ENCODE measurements around the gene LMTK2.
A peak's percentile ranks its signal among the peaks of the same experiment; 100 is the strongest.

LMTK2 gene

DNA sequence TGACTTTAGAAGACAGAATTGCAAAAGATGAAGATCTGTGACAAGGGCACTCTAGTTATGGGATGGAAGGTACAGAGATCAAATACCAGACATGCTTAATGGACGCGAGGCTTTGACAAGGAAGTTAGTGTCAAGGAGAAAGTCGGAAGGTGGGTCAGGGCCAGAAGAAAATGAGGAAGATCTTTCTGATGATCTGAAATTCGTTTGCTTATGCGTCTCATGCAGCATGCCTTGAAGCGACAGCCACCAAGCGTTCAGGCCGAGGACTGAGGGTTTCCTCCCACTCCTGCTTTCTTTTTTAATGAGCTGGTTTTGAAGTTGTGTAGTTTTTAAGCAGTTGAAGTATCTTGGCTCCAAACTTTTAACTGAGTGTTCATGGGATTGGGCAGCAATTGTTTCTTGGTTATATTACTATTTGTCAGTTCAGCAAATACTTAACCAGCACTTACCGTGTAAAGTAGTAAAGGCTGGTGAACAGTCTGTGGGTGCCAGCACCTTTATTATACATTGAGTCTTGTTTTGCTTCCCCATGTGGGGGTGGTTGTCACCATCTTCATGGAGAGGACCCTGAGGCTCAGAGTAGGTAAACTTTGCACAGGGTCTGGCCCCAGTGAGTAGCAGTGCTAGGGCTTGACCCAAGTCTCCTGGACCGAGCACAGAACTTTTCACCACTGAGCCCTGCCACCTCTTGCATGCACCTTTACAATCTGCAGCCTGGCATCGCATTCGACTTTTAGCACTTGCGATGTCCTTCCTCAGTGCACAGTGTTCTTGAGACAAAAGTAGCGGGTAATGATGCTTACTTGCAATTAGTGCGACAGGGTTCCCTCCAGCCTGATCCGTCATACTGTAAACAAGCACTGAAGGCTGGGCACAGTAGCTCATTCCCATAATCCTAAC lies 90.3 kb downstream of the LMTK2 start:
- Mint-ChIP-seq H3K4me1 (no peaks in the 10 kb centered on the region), H3K27ac (peak overlapping the region; percentile 11), H3K9me3 (peaks cover 14% of the 10 kb centered on the region), H3K4me3 (no peak overlapping the region), H3K27me3 (ENCODE audit: low read depth, poor library complexity) (peaks cover 2% of the 10 kb centered on the region), H3K36me3 (ENCODE audit: low read depth) (peaks cover 63% of the 10 kb centered on the region)
- no peak for DNase-seq
- TF ChIP-seq CTCF (IDR thresholded peaks at IDR 0.05): no peak

DNA sequence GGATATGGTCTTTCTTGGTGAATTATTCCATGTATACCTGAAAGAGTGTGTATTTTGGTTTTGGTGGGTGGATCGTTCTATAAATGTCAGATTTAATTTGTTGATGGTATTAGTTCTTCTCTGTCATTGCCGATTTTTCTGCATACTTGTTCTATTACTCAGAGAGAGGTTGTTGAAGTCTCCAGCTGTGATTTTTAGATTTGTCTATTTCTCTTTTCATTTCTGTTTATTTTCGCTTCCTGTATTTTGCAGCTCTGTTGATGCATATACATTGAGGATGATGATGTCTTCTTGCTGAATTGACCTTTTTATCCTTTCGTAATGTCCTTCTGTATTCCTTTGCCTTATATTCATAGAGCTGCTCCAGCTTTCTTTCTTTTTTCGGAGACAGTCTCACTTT lies 92.5 kb downstream of the LMTK2 start:
- H3K4me3 Mint-ChIP-seq: no peak overlapping the region
- H3K27ac Mint-ChIP-seq: no peak overlapping the region
- DNase-seq: no peak
- TF ChIP-seq CTCF (IDR thresholded peaks at IDR 0.05): no peak
- H3K36me3 Mint-ChIP-seq (ENCODE audit: low read depth): peaks cover 57% of the 10 kb centered on the region
- H3K27me3 Mint-ChIP-seq (ENCODE audit: low read depth, poor library complexity): peaks cover 3% of the 10 kb centered on the region
- H3K4me1 Mint-ChIP-seq: no peaks in the 10 kb centered on the region
- H3K9me3 Mint-ChIP-seq: peaks cover 14% of the 10 kb centered on the region

DNA sequence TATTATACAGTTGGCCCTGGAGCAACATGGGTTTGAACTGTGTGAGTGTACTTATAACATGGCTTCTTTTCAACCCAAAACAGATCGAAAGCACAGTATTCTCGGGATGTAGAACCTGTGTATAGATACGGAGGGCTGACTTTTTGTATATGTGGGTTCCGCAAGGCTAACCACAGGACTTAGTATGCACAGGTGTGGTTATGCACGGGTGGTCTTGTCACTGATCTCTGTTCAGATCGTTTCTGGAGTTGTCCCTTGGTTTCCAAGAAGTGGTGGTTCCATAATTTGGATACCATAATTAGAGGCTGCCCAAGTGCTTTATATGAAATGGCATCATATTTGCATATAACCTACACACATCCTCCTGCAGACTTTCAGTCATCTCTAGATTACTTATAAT lies 93.7 kb downstream of the LMTK2 start:
- Mint-ChIP-seq H3K36me3 (ENCODE audit: low read depth) (peaks cover 66% of the 10 kb centered on the region), H3K9me3 (peaks cover 14% of the 10 kb centered on the region), H3K4me1 (peaks cover 5% of the 10 kb centered on the region), H3K27ac (no peak overlapping the region), H3K4me3 (no peak overlapping the region), H3K27me3 (ENCODE audit: low read depth, poor library complexity) (peaks cover 3% of the 10 kb centered on the region)
- no peak for DNase-seq
- TF ChIP-seq CTCF (IDR thresholded peaks at IDR 0.05): no peak

GRCh38 chr7:98202367-98203195 lies 95.9 kb downstream of the LMTK2 start:
- no peak for TF ChIP-seq CTCF (IDR thresholded peaks at IDR 0.05)
- H3K4me1 Mint-ChIP-seq: peaks cover 5% of the 10 kb centered on the region
- peak overlapping the region; percentile 74 for H3K27ac Mint-ChIP-seq
- H3K9me3 Mint-ChIP-seq: peaks cover 14% of the 10 kb centered on the region
- H3K27me3 Mint-ChIP-seq (ENCODE audit: low read depth, poor library complexity): peaks cover 3% of the 10 kb centered on the region
- H3K4me3 Mint-ChIP-seq: no peak overlapping the region
- H3K36me3 Mint-ChIP-seq (ENCODE audit: low read depth): peaks cover 76% of the 10 kb centered on the region
- DNase-seq: no peak

- no peak overlapping the region for H3K4me3 Mint-ChIP-seq
- peaks cover 3% of the 10 kb centered on the region for H3K27me3 Mint-ChIP-seq (ENCODE audit: low read depth, poor library complexity)
- H3K36me3 Mint-ChIP-seq (ENCODE audit: low read depth): peaks cover 70% of the 10 kb centered on the region
- H3K4me1 Mint-ChIP-seq: peaks cover 5% of the 10 kb centered on the region
- TF ChIP-seq CTCF (IDR thresholded peaks at IDR 0.05): no peak
- H3K27ac Mint-ChIP-seq: no peak overlapping the region
- no peak for DNase-seq
- peaks cover 13% of the 10 kb centered on the region for H3K9me3 Mint-ChIP-seq
These were observed 96.8 kb downstream of the LMTK2 start for GRCh38 chr7:98203261-98203963.
